Astrocyte (in vitro differentiated cells and primary cell): ENCODE results near the gene ADARB2. TPM values are rescaled to one million over a fixed set of nuclear protein-coding genes. Genes with fewer than 3 reads are reported as not detected.

Experiments used
- DNase-seq: peaks from one replicate; pipeline ENCODE4 v3.0.0-alpha.2; 2010; ENCODE audit warnings: low read depth
- FAIRE-seq: peaks from 2 replicates; lab custom pipeline; 2011; peaks lifted over from hg19 to GRCh38; lab: Jason Lieb, UNC
- H2AFZ ChIP-seq: 2 replicates; pipeline ENCODE4 v1.6.0; 2012; ENCODE audit warnings: low read depth, low read length, inconsistent platforms
- H3K27ac ChIP-seq: 2 replicates; pipeline ENCODE4 v1.5.1; 2011; ENCODE audit warnings: low read depth, low read length, inconsistent platforms
- H3K27me3 ChIP-seq: 2 replicates; pipeline ENCODE4 v1.6.0; 2011; ENCODE audit warnings: low read length, inconsistent platforms; ENCODE audit not compliant: insufficient read depth
- H3K36me3 ChIP-seq: 2 replicates; pipeline ENCODE4 v1.5.1; 2011; ENCODE audit warnings: low read length, inconsistent platforms; ENCODE audit not compliant: insufficient read depth
- H3K4me1 ChIP-seq: 2 replicates; pipeline ENCODE4 v1.5.1; 2011; ENCODE audit warnings: low read length, inconsistent platforms; ENCODE audit not compliant: insufficient read depth
- H3K4me2 ChIP-seq: 2 replicates; pipeline ENCODE4 v1.6.0; 2012; ENCODE audit warnings: low read length, inconsistent platforms
- H3K4me3 ChIP-seq: 2 replicates; pipeline ENCODE4 v1.5.1; 2011; ENCODE audit warnings: low read depth, mild to moderate bottlenecking, low read length, inconsistent platforms; ENCODE audit not compliant: insufficient read depth
- H3K79me2 ChIP-seq: 2 replicates; pipeline ENCODE4 v1.6.0; 2012; ENCODE audit warnings: mild to moderate bottlenecking, low read length, inconsistent platforms; ENCODE audit not compliant: insufficient read depth
- H3K9ac ChIP-seq: 2 replicates; pipeline ENCODE4 v1.6.0; 2012; ENCODE audit warnings: mild to moderate bottlenecking, low read length, inconsistent platforms
- H3K9me3 ChIP-seq: 2 replicates; pipeline ENCODE4 v1.5.1; 2012; ENCODE audit warnings: low read depth, mild to moderate bottlenecking, low read length, inconsistent platforms; ENCODE audit not compliant: insufficient read depth
- H4K20me1 ChIP-seq: 2 replicates; pipeline ENCODE4 v1.6.0; 2012; ENCODE audit warnings: low read length, inconsistent platforms; ENCODE audit not compliant: insufficient read depth
- H3K27ac Mint-ChIP-seq: one replicate; pipeline ENCODE4 v1.8.0; 2021; ENCODE audit warnings: mild to moderate bottlenecking, mixed read lengths; ENCODE audit not compliant: unreplicated experiment
- H3K27me3 Mint-ChIP-seq: one replicate; pipeline ENCODE4 v1.8.0; 2021; ENCODE audit warnings: low read depth, mixed read lengths; ENCODE audit not compliant: unreplicated experiment
- H3K36me3 Mint-ChIP-seq: one replicate; pipeline ENCODE4 v1.8.0; 2021; ENCODE audit warnings: low read depth, mixed read lengths; ENCODE audit not compliant: unreplicated experiment
- H3K4me1 Mint-ChIP-seq: one replicate; pipeline ENCODE4 v1.8.0; 2021; ENCODE audit warnings: low read depth, mixed read lengths; ENCODE audit not compliant: unreplicated experiment
- H3K4me3 Mint-ChIP-seq: one replicate; pipeline ENCODE4 v1.8.0; 2021; ENCODE audit warnings: mild to moderate bottlenecking, moderate library complexity, mixed read lengths; ENCODE audit not compliant: unreplicated experiment
- H3K9me3 Mint-ChIP-seq: one replicate; pipeline ENCODE4 v1.8.0; 2021; ENCODE audit warnings: mild to moderate bottlenecking, mixed read lengths; ENCODE audit not compliant: unreplicated experiment
- CTCF ChIP-seq: IDR thresholded peaks from 2 replicates; pipeline ENCODE4 v1.5.1; 2011; ENCODE audit warnings: low read depth, mild to moderate bottlenecking, inconsistent platforms, low read length, moderate library complexity; ENCODE audit not compliant: insufficient read depth
- EZH2 ChIP-seq: IDR thresholded peaks from 2 replicates; pipeline ENCODE4 v1.6.1; 2012; ENCODE audit warnings: mild to moderate bottlenecking, low read length, inconsistent platforms; ENCODE audit not compliant: insufficient read depth
- total RNA-seq: library from RNA; stranded (reverse); gene quantifications from 2 replicates; pipeline ENCODE4 v1.2.1, GENCODE V29; 2021

Gene ADARB2
- total RNA-seq, 1 donor from 2014 or later, result 0.18 TPM

DNA sequence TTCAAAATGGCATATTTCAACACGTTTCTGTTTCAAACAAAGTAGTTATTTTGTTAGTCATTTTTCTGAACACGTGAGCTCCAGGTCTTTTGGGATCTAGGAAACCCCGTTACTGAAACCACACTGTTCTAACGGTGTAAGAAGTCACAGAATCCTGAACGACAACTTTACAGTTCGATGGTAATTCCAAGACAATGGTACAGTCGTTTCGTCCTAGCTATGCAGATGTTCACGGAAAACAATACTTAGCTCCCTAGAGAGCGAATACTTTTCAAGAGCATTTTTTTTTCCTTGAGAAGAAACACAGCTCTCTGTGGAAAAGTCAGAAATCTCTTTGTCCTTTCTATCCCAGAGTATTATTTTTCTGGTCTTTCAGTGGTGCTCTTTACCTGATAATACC is 254.1 kb downstream of the ADARB2 start:
- Histone ChIP-seq H2AFZ (no peak overlapping the region), H3K79me2 (no peaks in the 10 kb centered on the region), H4K20me1 (no peaks in the 10 kb centered on the region), H3K36me3 (no peaks in the 10 kb centered on the region), H3K27me3 (no peaks in the 10 kb centered on the region), H3K27ac (no peak overlapping the region), H3K4me2 (no peak overlapping the region), H3K4me1 (no peaks in the 10 kb centered on the region), H3K9me3 (peaks cover 9% of the 10 kb centered on the region), H3K4me3 (no peak overlapping the region), H3K9ac (no peak overlapping the region)
- DNase-seq, result no peak
- Mint-ChIP-seq H3K4me3 (no peak overlapping the region), H3K36me3 (no peaks in the 10 kb centered on the region), H3K9me3 (peaks cover 2% of the 10 kb centered on the region), H3K27me3 (peaks cover 12% of the 10 kb centered on the region), H3K4me1 (no peaks in the 10 kb centered on the region), H3K27ac (no peak overlapping the region)
- TF ChIP-seq EZH2 (no peak), CTCF (no peak)
- no peak for FAIRE-seq

DNA sequence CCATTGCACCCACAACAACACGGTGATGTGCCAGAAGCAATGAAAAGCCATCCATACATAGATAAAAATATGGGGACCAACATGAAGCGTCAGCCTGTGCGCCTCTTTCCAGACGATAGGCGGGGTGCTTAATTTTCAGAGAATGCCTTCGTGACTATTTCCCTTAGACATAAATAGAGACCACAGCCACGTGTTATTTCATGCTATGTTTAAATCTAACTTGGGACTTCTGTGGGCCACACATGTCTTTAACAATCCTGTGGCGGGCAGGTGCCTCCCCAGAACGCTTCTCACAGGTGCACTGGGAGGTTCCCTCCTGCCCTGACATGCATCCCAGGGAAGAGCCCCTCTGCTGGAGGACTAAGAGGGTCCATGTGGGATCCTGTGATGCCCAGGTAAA is 259.7 kb downstream of the ADARB2 start:
- DNase-seq (no peak), FAIRE-seq (no peak)
- H3K36me3 Mint-ChIP-seq, result peaks cover 3% of the 10 kb centered on the region
- no peaks in the 10 kb centered on the region for H3K4me1 Mint-ChIP-seq
- no peak overlapping the region for H3K4me3 Mint-ChIP-seq
- no peak overlapping the region for H3K4me2 ChIP-seq
- H2AFZ ChIP-seq, result no peak overlapping the region
- no peak overlapping the region for H3K4me3 ChIP-seq
- H3K79me2 ChIP-seq, result no peaks in the 10 kb centered on the region
- H3K27me3 ChIP-seq, result no peaks in the 10 kb centered on the region
- no peak overlapping the region for H3K27ac ChIP-seq
- H3K9me3 Mint-ChIP-seq, result peaks cover 5% of the 10 kb centered on the region
- peaks cover 18% of the 10 kb centered on the region for H3K27me3 Mint-ChIP-seq
- no peaks in the 10 kb centered on the region for H3K36me3 ChIP-seq
- TF ChIP-seq CTCF, result no peak
- no peak for TF ChIP-seq EZH2
- no peaks in the 10 kb centered on the region for H3K4me1 ChIP-seq
- no peak overlapping the region for H3K27ac Mint-ChIP-seq
- no peak overlapping the region for H3K9ac ChIP-seq
- no peaks in the 10 kb centered on the region for H4K20me1 ChIP-seq
- peaks cover 7% of the 10 kb centered on the region for H3K9me3 ChIP-seq

DNA sequence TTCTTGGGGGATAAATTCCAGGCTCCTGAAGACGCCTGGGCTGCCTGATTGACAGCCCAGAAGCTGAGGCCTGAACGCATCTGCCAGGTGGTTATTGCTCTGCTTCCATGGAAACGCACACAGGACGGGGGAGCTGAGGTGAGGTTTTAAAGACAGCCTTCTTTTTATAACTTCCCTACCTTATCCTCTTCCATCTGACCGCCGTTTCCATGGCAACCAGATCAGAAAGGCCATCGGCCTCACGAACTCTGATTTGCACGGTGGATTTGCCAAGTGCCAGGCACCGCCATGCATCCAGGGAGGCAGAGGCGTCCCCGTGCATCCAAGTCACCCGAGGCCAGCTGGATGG is 260.9 kb downstream of the ADARB2 start:
- no peak overlapping the region for H3K27ac Mint-ChIP-seq
- peaks cover 3% of the 10 kb centered on the region for H3K36me3 Mint-ChIP-seq
- peaks cover 19% of the 10 kb centered on the region for H3K27me3 Mint-ChIP-seq
- H3K9me3 Mint-ChIP-seq, result peaks cover 5% of the 10 kb centered on the region
- Histone ChIP-seq H3K4me2 (no peak overlapping the region), H3K36me3 (no peaks in the 10 kb centered on the region), H3K79me2 (no peaks in the 10 kb centered on the region), H4K20me1 (no peaks in the 10 kb centered on the region), H3K4me1 (no peaks in the 10 kb centered on the region), H3K27ac (no peak overlapping the region), H3K4me3 (no peak overlapping the region), H3K9ac (no peak overlapping the region), H3K27me3 (no peaks in the 10 kb centered on the region), H2AFZ (no peak overlapping the region), H3K9me3 (peaks cover 14% of the 10 kb centered on the region)
- TF ChIP-seq EZH2, result no peak
- TF ChIP-seq CTCF, result no peak
- H3K4me3 Mint-ChIP-seq, result no peak overlapping the region
- FAIRE-seq, result no peak
- no peak for DNase-seq
- H3K4me1 Mint-ChIP-seq, result no peaks in the 10 kb centered on the region
